COLO829 (cell line): Measurements from ENCODE around the gene SNX25.
A peak's percentile ranks its signal among the peaks of the same experiment; 100 is the strongest.

ENCODE experiments used
- DNase-seq: peaks from one replicate; pipeline ENCODE4 v3.0.0; 2012; ENCODE audit warnings: low spot score

Gene SNX25

DNA sequence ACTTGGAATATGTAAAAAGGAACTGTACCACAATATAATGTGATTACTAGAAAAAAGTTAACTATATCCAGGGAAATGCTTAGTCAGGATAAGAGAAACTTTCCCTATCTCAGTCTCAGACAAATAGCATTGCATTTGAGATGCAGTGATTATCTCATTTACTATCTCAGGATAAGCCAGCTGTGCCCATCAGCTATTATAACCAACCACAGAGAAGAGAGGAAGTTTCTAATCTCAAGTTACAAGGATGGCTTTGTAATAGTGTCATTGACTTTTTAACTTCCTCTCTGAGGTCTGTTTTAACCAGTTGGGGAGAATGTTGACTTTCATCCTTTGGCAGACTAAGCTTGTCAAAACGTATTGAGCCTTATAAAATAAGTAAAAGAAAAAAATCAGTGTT lies 56.5 kb downstream of the SNX25 start:
- peak; percentile 71 for DNase-seq

GRCh38 chr4:185269286-185269685 lies 59.9 kb downstream of the SNX25 start:
- no peak for DNase-seq

GRCh38 chr4:185270037-185270436 lies 60.6 kb downstream of the SNX25 start:
- DNase-seq: no peak

- no peak for DNase-seq
Measured at GRCh38 chr4:185270885-185271284, 61.5 kb downstream of the SNX25 start.

DNA sequence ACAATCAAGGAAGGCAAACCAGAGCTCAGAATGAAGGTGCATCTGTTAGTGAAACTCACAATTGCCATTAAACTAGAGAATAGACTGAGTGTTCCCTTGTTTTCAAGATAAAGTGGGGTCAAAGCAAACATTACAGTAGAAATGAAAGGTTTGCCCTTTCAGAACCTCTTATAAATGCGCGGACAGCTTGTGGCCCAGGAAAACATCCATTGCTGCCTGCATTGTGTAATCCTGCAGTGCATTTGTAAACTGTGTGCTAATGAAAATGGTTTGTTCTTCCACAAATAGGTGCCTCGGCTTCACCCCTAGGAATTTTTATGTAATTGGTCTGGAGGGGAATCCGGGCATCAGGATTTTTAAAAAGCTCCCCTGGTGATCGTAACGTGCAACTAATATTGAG lies 62.8 kb downstream of the SNX25 start:
- no peak for DNase-seq

- DNase-seq: no peak
Measured at GRCh38 chr4:185275501-185275900, 66.1 kb downstream of the SNX25 start.

GRCh38 chr4:185276036-185276435 lies 66.6 kb downstream of the SNX25 start:
- no peak for DNase-seq

GRCh38 chr4:185278716-185279115 lies 69.3 kb downstream of the SNX25 start:
- DNase-seq: no peak

GRCh38 chr4:185280608-185281007 lies 71.2 kb downstream of the SNX25 start:
- DNase-seq: no peak

- DNase-seq: no peak
Measured at GRCh38 chr4:185282968-185283367, 73.6 kb downstream of the SNX25 start.

GRCh38 chr4:185283723-185284122 lies 74.3 kb downstream of the SNX25 start:
- DNase-seq: no peak

GRCh38 chr4:185285632-185286393 lies 76.4 kb downstream of the SNX25 start:
- DNase-seq: no peak

DNA sequence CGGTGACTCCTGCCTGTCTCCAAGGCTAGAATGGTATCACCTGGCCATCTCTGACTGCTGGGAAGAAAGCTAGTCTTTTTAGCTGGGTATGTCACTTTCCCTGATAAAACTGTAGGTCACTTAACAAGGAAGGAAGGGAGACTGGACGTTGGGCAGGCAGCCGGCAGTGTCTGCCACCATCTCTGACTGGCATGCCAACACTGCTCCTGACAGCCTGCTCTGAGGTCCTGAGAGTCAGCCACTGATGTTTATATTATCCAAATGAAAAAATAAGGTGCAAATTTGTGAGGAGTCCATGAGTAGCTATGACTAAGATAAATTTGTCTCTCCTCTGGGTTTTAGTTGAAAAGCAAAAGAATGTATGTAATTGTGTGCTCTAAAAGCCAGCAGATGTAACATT lies 77.2 kb downstream of the SNX25 start:
- no peak for DNase-seq

GRCh38 chr4:185287031-185287430 lies 77.6 kb downstream of the SNX25 start:
- DNase-seq: no peak

GRCh38 chr4:185290018-185290607 lies 80.7 kb downstream of the SNX25 start:
- DNase-seq: no peak

GRCh38 chr4:185290656-185291055 lies 81.3 kb downstream of the SNX25 start:
- no peak for DNase-seq

- no peak for DNase-seq
Measured at GRCh38 chr4:185293202-185293601, 83.8 kb downstream of the SNX25 start.

GRCh38 chr4:185296665-185297460 lies 87.5 kb downstream of the SNX25 start:
- no peak for DNase-seq

DNA sequence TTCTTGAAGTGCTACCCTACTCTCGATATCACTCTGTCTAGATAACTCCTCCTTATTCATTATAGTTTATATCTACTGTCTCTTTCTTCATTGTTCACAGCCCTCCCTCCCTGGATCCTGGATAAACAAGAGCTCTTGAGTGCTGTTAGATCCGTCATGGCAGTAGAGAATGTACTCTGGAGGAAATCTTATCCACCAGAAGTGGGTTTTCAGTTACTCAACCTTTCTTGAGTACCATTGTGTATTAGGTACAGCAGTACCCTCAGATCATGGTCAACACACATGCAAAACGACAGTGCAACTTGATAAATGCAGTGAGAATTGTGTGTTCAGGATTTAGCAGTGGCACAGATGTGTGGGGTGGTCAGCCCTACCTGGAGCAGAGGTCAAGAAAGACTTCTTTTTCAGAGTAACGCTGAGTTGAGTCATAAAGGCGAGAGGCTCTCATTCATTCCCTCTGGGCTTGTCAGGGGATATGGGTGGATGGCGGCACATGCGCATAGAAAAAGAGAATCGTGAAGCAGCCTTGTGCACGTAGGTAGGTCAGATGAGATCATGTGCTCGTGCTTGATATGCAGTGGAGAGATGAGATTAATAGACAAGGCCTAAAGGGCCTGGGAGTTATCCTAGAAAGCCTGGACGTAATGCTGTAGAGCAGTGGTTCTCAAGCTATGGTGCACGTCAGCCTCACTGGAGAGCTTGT lies 89.5 kb downstream of the SNX25 start:
- DNase-seq: no peak

GRCh38 chr4:185304541-185304940 lies 95.1 kb downstream of the SNX25 start:
- DNase-seq: no peak

DNA sequence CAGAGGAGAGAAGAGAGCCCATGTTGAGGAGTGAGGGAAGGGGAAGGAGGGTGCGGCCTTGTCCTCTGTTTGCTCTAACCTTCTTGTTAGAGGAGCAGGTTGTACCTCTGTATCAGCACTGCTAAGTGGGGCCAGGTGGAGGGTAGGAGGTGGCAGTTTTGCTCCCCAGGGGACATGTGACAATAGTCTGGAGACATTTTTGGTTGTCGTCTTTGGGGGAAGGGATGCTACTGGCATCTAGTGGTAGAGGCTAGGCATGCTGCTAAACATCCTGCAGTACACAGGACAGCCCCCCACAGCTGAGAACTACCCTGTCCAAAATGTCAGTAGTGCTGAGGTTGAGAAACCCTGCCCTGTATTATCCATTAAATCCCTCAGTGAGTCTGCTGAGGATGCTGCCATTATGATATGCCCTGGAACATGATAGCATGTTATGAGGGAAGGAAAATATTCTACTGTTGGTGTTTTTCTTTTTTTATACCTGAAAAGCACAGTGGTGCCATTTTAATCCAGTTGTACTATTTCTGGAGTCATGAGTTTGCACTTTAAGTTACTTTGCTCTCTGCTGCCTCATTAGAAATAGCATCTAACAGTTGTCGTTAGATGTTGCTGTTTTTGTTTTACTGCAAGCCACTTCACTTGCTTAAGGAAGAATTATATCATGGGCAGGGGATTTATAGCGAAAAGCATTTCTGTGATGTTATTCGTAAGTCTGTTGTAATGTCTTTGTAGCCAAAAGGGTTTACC lies 95.7 kb downstream of the SNX25 start:
- DNase-seq: no peak

- DNase-seq: peak; percentile 95
Measured at GRCh38 chr4:185305979-185306442, 96.6 kb downstream of the SNX25 start.
